T-helper 1 cell (primary cell): Measurements from ENCODE around the gene ETF1.

Experiments
- DNase-seq, 5 donors: peaks; one replicate each; pipeline ENCODE4 v3.0.0-alpha.2; 2012 to 2020

The ETF1 gene

DNA sequence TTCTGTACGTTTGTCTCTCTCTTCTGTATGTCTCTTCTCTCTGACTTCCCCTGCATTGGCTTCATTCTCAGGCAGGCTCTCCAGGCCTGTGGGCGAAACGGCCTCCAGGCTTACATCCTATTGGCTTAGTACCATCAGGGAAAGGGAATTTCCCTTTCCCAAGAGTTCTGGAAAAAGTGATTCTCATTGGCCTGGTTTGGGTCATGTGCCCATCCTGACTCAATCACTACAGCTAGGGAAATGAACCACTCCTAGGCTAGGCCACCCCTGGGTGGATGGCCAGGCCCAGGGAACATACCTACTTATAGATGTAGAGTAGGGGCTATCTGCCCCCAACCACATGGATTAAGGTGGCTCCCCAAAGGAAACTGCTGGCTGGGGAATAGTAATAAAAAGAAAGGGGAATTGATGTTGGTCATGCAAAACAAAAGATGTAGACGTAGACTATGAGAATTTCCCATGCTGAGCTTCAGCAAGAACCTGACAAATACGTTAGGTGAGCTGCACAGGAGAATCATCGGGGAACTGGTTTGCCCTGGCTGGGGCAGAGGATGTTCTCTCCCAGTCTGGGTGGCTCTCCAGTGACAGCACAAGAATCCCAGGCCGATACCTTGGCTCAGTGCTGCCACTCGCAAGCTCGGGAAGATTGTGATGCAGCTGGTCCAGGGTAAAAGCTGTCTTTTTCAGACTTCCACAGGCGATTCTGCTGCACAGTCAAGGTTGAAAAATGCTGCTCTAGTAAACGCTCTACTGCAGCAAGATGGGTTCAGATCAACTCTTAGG lies 81.5 kb downstream of the ETF1 start:
- DNase-seq: no peak

DNA sequence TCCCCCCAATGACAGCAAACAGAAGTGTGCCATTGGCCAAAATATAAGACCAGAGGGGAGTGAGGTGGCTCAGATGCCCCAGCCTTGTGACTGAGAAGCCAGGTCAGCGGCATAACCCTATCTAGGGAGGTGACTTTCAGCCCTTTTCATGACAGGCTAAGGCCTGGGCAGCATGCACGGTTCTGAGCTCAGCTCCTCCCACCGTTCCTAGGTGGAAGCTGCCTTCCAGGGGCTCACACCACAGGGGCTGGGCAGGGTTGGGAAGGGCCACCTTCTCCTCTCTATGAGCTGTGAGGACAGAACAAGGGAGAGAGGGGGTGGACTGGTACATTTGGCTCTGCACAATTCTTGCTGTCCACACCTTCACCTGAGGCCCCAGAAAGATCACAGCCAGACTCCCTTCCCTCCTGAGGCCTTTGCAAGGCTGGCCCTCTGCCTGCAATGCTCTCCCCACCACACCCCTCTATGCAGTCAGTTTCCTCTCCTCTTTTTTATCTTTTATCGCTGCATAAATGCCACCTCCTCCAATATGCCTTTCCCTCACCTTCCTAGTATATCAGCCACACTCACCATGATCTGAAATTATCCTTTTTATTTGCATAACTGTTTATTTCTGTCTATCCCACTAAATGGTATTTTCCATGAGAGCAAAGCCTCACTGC lies 82.9 kb downstream of the ETF1 start:
- no peak for DNase-seq

DNA sequence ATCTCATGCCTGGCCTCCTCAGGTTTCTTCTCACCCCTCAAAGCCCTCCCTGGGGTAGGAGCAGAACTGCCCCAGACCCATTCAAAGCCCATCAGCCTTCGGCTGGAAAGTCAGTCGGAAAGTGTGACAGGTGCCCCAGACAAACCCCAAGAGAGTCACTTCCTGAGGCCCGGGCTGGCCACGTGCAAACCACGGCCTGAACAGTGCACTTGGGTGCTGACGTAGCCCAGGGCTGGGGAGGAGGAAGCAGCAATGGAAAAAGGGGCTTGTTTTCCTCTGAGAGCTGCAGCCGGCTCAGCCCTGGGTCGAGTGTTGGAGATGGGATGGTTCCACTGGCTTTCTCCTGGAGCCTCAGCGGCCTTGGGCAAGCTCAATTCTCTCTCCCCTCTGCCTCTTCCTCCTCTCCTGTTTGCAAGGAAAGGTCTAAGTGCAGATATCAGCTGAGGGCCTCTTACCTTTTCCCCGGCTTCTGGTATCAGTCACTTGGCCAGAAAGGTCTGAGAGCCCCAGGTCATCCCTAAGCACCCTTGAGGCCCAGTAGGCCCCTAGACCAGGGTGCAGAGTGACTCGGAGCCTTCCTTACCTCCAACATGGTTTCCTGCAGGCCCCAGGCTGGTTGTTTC lies 83.6 kb downstream of the ETF1 start:
- DNase-seq: peak; percentile 63 to 84 (median 76)

DNA sequence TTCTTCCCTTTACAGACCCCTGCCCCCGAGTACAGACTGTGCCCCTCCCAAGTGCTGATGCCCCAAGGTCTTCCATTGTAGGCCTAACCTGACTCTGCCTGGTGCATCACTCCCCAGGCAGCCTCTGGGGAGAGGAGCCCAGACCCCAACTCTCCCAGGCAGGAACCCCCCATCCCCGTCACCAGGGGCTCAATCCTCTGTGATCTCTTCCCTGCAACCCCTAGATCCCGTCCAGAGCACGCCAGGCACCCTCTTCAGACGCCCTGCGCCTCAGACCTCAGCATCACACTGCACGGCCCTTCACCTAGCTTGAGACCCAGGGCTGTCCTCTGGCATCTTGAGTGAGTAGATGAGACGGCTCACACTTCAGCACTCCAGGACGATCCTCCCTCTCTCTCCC lies 84.2 kb downstream of the ETF1 start:
- DNase-seq: no peak

DNA sequence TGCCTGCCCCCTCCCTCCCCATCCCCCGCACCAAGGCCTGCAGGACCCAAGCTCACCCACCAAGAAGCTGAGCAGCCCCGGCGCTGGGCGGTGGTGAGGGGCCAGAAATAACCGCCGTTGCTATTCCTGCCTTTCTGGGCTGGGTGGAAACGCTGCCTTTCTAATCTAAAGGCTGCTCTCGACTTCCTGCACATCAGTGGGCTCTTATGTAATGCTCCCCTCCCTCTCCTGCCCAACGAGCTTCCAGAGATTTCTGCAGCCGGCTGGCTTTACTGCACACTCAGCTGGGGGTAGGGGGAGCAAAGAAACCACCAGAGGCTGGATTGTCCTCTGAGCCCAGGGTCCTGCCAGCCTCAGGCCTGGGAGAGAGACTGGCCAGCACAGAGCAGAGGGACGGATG lies 84.7 kb downstream of the ETF1 start:
- DNase-seq: no peak

DNA sequence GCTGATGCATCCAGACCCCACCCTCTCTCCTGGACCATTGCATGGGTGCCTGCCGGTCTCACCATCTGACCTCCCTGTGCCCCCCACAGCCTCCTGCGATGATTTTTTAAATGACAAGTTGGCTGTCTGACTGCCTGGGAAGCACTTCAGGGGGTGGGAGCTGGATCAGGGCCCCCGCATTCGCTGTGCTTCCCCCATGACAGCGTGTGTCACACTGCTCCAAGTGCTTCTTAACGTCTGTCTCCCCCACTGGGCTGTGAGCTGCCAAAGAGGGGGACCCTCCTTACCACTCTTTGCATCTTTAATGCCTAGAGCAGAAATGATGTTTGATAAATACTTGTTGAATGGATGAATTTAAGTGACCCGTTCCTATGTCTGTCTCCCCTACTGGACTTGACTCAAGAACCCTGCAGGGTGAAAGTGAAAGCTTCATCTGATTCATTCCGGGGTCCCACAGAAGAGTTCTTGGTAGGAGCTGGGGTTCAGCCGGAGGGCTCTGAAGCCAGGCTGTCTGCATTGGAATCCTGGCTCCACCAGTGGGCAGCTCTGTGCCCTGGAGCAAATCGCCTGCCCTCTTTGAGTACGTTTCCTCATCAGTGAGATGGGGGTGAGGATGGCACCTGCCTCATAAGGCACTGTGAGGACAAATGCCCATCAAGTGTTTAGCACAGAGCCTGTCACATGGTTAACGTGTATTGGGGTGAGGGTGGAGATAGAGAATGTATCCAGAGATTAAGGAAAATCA lies 85.3 kb downstream of the ETF1 start:
- no peak for DNase-seq
